ENCODE results near the gene GUCD1.

- TF ChIP-seq GATA3 (IDR thresholded peaks at IDR 0.05; ENCODE audit: low read depth, low read length) (no peak), GATA2 (IDR thresholded peaks at IDR 0.05; ENCODE audit: low read depth, low read length) (peak; percentile 79)
Measured at GRCh38 chr22:24523873-24524272, 31.1 kb downstream of the GUCD1 start.

All from SH-SY5Y (cell line).